HEK293T (cell line): ENCODE data around the gene LRRC71.
A peak's percentile ranks its signal among the peaks of the same experiment; 100 is the strongest.
"Not testable (repeated sequence)": the region's sequence is repeated elsewhere in the genome, so short reads cannot be mapped to it uniquely, and the experiment has no call there.

Experiments used
- CTCF ChIA-PET: fragments of 350-600 bp; formaldehyde crosslinking; extraction: SDS; loops from one replicate; lab custom pipeline; 2021; ENCODE audit warnings: antibody characterized with exemption, inconsistent platforms; lab: Yijun Ruan, JAX
- POLR2A ChIA-PET: fragments of 350-600 bp; formaldehyde crosslinking; extraction: SDS; loops from one replicate; lab custom pipeline; 2020; ENCODE audit warnings: antibody characterized with exemption, inconsistent platforms; lab: Yijun Ruan, JAX
- DNase-seq: peaks from one replicate; pipeline ENCODE4 v3.0.0; 2012; ENCODE audit warnings: mixed read lengths; ENCODE audit errors: extremely low spot score
- ARNT ChIP-seq: fragments of 450-650 bp; IDR thresholded peaks from 2 replicates; pipeline ENCODE4 v1.6.1; 2017; ENCODE audit warnings: mild to moderate bottlenecking
- BHLHE40 ChIP-seq: fragments of 450-650 bp; IDR thresholded peaks from 2 replicates; pipeline ENCODE4 v1.6.1; 2016; ENCODE audit warnings: mild to moderate bottlenecking, moderate library complexity, borderline replicate concordance
- CTBP1 ChIP-seq: fragments of 450-650 bp; IDR thresholded peaks from 2 replicates; pipeline ENCODE4 v1.6.1; 2016; ENCODE audit warnings: borderline replicate concordance
- ELF4 ChIP-seq: fragments of 450-650 bp; IDR thresholded peaks from 2 replicates; pipeline ENCODE4 v1.6.1; 2017; ENCODE audit warnings: antibody characterized with exemption
- FOXA1 ChIP-seq: fragments of 450-650 bp; IDR thresholded peaks from 2 replicates; pipeline ENCODE4 v1.6.1; 2016; ENCODE audit warnings: mild to moderate bottlenecking
- FOXK2 ChIP-seq: fragments of 450-650 bp; IDR thresholded peaks from 2 replicates; pipeline ENCODE4 v1.6.1; 2016; ENCODE audit warnings: mild to moderate bottlenecking
- FOXM1 ChIP-seq: fragments of 450-650 bp; IDR thresholded peaks from 2 replicates; pipeline ENCODE4 v1.6.1; 2017; ENCODE audit warnings: mild to moderate bottlenecking, borderline replicate concordance
- HDGF ChIP-seq: fragments of 450-650 bp; IDR thresholded peaks from 2 replicates; pipeline ENCODE4 v1.6.1; 2017; ENCODE audit warnings: antibody characterized with exemption, borderline replicate concordance
- L3MBTL2 ChIP-seq: fragments of 450-650 bp; conservative IDR thresholded peaks from 2 replicates; pipeline ENCODE4 v1.6.1; 2016; ENCODE audit warnings: mild to moderate bottlenecking
- LEF1 ChIP-seq: fragments of 450-650 bp; IDR thresholded peaks from 2 replicates; pipeline ENCODE4 v1.6.1; 2017; ENCODE audit warnings: mild to moderate bottlenecking, borderline replicate concordance
- NFRKB ChIP-seq: fragments of 450-650 bp; IDR thresholded peaks from 2 replicates; pipeline ENCODE4 v1.6.1; 2016; ENCODE audit warnings: mild to moderate bottlenecking, moderate library complexity
- SP1 ChIP-seq: fragments of 450-650 bp; IDR thresholded peaks from 2 replicates; pipeline ENCODE4 v1.6.1; 2017
- SUZ12 ChIP-seq: fragments of 450-650 bp; IDR thresholded peaks from 2 replicates; pipeline ENCODE4 v1.6.1; 2016; ENCODE audit warnings: mild to moderate bottlenecking
- TARDBP ChIP-seq: fragments of 450-650 bp; IDR thresholded peaks from 2 replicates; pipeline ENCODE4 v1.6.1; 2016
- ZNF384 ChIP-seq: fragments of 450-650 bp; IDR thresholded peaks from 2 replicates; pipeline ENCODE4 v1.6.1; 2016
- TF ChIP-seq, protein P1 (sequence below): fragments of 450-650 bp; IDR thresholded peaks from 2 replicates; pipeline ENCODE4 v1.6.1; 2016

The LRRC71 gene

DNA sequence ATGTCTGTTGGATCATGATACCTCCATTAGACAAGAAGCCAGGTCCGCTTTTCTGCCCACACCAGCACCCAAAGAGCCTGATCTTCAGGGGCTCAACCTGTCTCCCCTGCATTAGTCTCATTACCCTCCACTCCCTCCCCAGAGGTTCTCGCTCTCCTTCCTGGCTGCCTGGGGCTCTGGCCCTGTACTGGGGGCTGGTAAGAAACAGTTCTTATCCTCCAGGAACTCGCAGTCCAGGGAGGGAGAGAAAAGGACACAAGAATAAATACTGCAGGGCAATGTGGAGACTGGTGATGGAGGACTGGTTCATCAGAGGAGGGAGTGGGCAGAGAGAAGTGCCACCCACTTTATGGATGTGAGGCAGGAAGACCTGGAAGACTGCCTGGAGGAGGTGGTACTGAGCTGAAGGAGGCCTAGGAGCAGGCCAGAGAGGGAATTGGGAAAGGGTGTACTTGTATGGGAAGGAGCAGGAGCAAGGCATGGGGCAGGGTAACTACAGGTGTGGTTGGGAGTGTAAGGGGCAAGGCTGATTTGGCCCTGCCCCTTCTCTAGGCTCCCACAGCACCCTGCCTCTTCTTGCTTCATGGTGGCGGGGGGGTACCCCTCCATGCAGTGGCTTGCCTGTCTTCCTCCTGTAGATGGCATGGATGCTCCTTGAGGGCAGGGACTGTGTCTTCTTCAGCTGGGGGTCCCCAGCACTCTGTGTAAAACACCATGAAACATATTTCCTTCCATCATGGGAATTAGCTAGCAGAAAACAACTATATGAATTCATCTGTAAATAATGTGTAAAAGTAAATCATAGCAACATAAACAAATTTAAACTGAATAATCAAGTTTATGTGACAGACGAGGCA lies 5.0 kb downstream of the LRRC71 start:
- TF ChIP-seq CTBP1 (no peak), L3MBTL2 (no peak), FOXK2 (no peak), FOXM1 (no peak), SP1 (no peak), ELF4 (no peak), HDGF (no peak), FOXA1 (no peak), NFRKB (no peak), BHLHE40 (no peak)
- ChIA-PET CTCF (interaction anchor here (0.5 to 1.4 kb wide), 5 partner anchors 7 to 236 kb away, joined by 3 to 5 read pairs (median 4); no protein-coding TSS in a partner anchor), POLR2A (interaction anchor here (1.4 kb wide), 1 partner anchor 25 kb away, joined by 3 read pairs; no protein-coding TSS in a partner anchor)
- DNase-seq: no peak

DNA sequence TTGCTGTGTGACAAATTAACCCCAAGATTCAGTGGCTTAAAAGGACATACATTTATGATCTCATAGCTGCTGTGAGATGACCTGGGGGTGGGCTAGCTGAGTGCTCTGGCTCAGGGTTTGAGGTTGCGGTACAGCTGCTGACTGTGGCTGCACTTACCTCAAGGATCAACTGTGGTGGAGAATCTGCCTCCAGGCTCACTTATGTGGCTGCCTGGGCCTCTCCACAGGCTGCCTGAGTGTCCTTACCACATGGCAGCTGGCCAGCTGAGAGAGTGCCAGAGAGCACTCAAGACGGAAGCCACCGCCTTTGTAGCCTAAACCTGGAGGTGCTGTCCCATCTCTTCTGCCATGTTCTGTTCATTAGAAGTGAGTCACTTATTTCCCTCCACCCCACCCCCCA lies 5.7 kb downstream of the LRRC71 start:
- TF ChIP-seq HDGF (no peak), NFRKB (no peak), ELF4 (no peak), L3MBTL2 (no peak), BHLHE40 (no peak), ZNF384 (no peak)
- CTCF ChIA-PET: interaction anchor here (0.5 to 1.4 kb wide), 5 partner anchors 8 to 237 kb away, joined by 3 to 5 read pairs (median 4); no protein-coding TSS in a partner anchor
- POLR2A ChIA-PET: interaction anchor here (1.1 to 1.4 kb wide), 2 partner anchors 16 to 25 kb away, joined by 3 to 4 read pairs; no protein-coding TSS in a partner anchor

DNA sequence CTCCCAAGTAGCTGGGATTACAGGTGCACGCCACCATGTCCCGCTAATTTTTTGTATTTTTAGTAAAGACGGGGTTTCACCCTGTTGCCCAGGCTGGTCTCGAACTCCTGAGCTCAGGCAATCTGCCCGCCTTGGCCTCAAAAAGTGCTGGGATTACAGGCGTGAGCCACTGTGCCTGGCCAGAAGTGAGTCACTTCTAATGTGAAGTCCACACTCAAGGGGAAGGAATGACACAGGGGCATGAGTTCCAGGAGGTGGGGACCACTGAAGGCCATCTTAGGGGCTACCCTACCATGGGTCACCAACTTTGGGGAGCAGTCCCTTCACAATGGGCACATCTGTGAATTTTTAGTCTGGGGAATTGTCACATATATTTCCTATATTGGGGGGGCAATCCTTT lies 6.3 kb downstream of the LRRC71 start:
- ChIA-PET CTCF (interaction anchor here (0.9 to 1.8 kb wide), 4 partner anchors 10 to 237 kb away, joined by 4 to 8 read pairs (median 4); no protein-coding TSS in a partner anchor), POLR2A (interaction anchor here (1.1 to 1.4 kb wide), 2 partner anchors 16 to 26 kb away, joined by 3 to 4 read pairs; no protein-coding TSS in a partner anchor)
- not testable (repeated sequence) for DNase-seq

More for the DNA sequence above, 5.7 kb downstream of the LRRC71 start:
- DNase-seq: no peak

DNA sequence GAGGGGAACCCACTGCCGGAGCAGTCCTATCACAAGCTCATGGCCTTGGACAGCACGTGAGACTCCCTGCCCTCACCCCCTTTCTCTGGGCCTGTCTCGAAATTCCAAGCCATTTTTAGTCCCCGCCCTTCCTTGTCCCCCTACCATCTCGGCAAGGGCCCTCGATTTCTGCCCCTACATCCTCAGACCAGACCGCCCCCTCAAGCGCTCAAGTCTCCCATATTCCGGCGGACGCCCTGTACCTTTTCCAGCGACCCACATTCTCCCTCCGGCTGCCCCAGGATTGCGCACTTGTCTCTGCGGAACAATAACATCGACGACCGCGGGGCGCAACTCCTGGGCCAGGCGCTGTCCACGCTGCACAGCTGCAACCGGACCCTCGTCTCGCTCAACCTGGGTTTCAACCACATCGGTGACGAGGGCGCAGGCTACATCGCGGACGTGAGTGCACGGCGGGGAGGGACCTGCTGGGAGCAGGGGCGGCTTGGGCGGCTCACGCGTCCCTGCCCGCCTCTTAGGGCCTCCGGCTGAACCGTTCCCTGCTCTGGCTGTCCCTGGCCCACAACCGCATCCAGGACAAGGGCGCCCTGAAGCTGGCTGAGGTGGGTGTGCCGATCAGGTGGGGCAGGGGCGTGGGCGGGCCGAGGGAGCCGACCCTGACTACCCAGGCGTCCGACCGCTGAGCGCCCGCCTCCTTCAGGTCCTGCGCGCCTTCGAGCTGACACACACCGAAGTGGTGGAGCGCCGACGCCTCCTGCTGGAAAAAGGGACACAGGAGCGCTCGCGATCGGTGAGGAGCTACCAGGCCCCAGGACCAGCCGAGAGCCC lies 7.0 kb downstream of the LRRC71 start:
- ChIA-PET CTCF (interaction anchor here (0.6 to 1.8 kb wide), 31 partner anchors 7 to 238 kb away, joined by 3 to 35 read pairs (median 4); no protein-coding TSS in a partner anchor), POLR2A (interaction anchor here (1.0 kb wide), 1 partner anchor 35 kb away, joined by 3 read pairs; no protein-coding TSS in a partner anchor)
- TF ChIP-seq NFRKB: no peak
- TF ChIP-seq HDGF: 0 out of 2 replicates have a peak, but pooled peaks have one; percentile 27
- peak; percentile 89 for DNase-seq

DNA sequence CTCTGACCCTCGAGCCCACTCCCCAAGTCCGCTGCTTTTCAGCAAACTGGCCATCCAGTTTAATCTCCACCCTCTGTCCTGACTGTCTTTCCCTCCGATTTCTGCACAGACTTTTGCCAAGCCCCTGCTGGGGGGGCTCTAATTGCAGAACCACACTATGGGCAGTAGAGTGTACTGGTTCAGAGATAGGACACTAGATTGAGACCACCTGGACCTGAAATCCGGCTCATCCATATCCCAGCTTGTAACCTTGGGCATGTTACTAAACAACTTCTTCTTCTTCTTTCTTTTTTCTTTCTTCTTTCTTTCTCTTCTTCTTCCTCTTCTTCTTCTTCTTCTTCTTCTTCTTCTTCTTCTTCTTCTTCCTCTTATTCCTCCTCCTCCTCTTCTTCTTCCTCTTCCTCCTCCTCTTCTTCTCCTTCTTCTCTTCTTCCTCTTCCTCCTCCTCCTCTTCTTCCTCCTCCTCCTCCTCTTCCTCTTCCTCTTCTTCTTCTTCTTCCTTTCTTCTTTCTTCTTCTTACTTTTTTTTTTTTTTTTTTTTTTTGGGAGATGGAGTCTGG lies 7.7 kb downstream of the LRRC71 start:
- POLR2A ChIA-PET: interaction anchor here (1.0 kb wide), 1 partner anchor 36 kb away, joined by 3 read pairs; no protein-coding TSS in a partner anchor
- DNase-seq: no peak
- TF ChIP-seq FOXA1 (no peak), TARDBP (no peak), FOXM1 (no peak), ELF4 (no peak), LEF1 (no peak), L3MBTL2 (no peak), FOXK2 (no peak), NFRKB (no peak), BHLHE40 (no peak), ARNT (no peak), SUZ12 (no peak), CTBP1 (no peak), ZNF384 (no peak), SP1 (no peak), HDGF (no peak)
- TF ChIP-seq, protein P1, sequence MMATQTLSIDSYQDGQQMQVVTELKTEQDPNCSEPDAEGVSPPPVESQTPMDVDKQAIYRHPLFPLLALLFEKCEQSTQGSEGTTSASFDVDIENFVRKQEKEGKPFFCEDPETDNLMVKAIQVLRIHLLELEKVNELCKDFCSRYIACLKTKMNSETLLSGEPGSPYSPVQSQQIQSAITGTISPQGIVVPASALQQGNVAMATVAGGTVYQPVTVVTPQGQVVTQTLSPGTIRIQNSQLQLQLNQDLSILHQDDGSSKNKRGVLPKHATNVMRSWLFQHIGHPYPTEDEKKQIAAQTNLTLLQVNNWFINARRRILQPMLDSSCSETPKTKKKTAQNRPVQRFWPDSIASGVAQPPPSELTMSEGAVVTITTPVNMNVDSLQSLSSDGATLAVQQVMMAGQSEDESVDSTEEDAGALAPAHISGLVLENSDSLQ: no peak
- CTCF ChIA-PET: interaction anchor here (0.6 to 1.8 kb wide), 31 partner anchors 8 to 239 kb away, joined by 3 to 35 read pairs (median 4); no protein-coding TSS in a partner anchor

DNA sequence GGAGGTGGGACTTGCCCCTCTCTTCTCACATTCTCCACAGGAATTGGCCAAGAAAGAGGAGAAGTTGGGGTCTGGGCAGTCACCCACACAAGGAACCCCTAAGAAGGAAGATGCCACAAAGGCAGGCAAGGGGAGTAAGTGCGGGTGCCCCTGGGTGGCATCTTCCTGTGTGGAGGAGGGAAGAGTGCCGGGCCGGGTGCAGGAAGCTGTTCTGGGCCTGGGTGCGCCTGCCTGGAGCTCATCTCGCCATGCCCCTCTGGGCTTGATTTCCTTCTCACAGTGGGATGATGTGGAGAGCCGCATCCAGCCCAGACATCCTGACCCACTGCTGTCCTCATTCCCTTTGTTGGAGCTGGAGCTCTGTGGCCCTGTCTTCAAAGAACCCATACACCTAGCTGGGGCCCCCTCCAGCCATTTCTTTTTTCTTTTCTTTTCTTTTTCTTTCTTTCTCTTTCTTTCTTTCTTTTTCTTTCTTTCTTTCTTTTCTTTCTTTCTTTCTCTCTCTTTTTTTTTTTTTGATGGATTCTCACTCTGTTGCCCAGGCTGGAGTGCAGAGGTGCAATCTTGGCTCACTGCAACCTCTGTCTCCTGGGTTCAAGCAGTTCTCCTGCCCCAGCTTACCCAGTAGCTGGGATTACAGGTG lies 9.3 kb downstream of the LRRC71 start:
- POLR2A ChIA-PET: no interaction called here
- DNase-seq: no peak
- TF ChIP-seq ARNT: no peak
- CTCF ChIA-PET: interaction anchor here (1.3 to 1.7 kb wide), 3 partner anchors 38 to 145 kb away, joined by 3 to 4 read pairs (median 4); no protein-coding TSS in a partner anchor
